ENCODE data around the gene PSMA1.
A peak's percentile ranks its signal among the peaks of the same experiment; 100 is the strongest.

Gene PSMA1

DNA sequence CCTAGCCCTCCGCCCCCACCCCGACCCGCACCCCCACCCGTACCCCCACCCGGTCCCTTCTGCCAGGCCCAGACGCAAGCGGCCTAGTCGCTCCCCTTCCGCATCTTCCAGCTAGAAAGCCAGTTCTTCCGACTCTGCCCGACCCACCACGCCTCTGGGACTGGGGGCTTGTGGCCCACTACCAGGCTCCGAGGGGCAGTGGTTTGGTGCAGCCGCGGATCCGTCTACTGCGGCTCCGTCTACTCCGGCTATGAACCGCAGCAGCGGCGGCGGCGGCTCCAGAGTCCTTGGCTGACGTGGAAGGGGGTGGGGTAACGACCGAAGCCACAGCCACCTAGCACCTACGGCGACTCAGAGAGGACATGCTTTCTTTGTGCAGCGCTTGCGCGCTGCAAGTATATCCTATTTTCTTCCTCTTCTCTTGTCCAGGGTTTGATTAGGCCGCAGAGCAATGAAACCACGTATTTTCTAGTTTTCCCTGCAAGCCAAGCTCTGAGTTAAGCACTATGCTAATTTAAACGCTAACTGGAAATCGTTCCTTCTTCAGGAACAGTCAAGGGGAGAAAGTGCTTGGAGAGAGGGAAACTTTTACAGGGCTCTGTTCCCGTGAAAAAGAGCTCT, 20.5 kb downstream of the PSMA1 start, which contains the start of gene COPB1:
Gene COPB1 (minus strand): TSS at position 252 of the 621 bp plus-strand sequence. CDS start 883 bp downstream, outside the sequence.
- in situ Hi-C loops (cut with HindIII; ENCODE audit: low sequenced_read_pairs), result no loop called here
- TF ChIP-seq, protein P1, sequence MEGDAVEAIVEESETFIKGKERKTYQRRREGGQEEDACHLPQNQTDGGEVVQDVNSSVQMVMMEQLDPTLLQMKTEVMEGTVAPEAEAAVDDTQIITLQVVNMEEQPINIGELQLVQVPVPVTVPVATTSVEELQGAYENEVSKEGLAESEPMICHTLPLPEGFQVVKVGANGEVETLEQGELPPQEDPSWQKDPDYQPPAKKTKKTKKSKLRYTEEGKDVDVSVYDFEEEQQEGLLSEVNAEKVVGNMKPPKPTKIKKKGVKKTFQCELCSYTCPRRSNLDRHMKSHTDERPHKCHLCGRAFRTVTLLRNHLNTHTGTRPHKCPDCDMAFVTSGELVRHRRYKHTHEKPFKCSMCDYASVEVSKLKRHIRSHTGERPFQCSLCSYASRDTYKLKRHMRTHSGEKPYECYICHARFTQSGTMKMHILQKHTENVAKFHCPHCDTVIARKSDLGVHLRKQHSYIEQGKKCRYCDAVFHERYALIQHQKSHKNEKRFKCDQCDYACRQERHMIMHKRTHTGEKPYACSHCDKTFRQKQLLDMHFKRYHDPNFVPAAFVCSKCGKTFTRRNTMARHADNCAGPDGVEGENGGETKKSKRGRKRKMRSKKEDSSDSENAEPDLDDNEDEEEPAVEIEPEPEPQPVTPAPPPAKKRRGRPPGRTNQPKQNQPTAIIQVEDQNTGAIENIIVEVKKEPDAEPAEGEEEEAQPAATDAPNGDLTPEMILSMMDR (IDR thresholded peaks at IDR 0.05; ENCODE audit: low read depth, low read length), result no peak
- H3K4me3 ChIP-seq (ENCODE audit: low read depth, low read length), result peak within 1 kb of the TSS; percentile 91

DNA sequence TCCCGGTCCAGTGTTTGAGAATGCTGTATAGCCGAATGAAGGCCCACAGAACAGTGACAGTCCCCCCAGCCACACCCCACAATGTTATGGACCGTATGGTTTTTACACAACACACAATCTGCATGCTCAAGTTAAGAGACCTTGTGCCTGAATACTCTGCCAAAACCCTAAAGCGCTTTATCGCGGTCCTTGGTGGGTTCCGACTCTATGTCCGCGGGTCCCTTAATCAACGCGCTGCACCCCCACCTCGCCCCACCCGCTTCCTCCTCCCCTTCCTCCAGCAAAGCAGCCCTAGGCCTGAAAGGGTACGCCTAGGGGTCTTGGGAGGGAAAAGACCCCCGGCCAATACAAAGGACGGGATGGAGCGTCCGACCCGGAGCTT, 21.0 kb downstream of the PSMA1 start:
- in situ Hi-C loops (cut with HindIII; ENCODE audit: low sequenced_read_pairs), result no loop called here
- TF ChIP-seq, protein P1 (IDR thresholded peaks at IDR 0.05; ENCODE audit: low read depth, low read length), result no peak
- H3K4me3 ChIP-seq (ENCODE audit: low read depth, low read length), result peak overlapping the region; percentile 91
- peak; percentile 6 for DNase-seq (ENCODE audit: low read depth, low spot score)

More for the DNA sequence above, 20.5 kb downstream of the PSMA1 start, which contains the start of gene COPB1:
- peak; percentile 97 for DNase-seq (ENCODE audit: low read depth, low spot score)

DNA sequence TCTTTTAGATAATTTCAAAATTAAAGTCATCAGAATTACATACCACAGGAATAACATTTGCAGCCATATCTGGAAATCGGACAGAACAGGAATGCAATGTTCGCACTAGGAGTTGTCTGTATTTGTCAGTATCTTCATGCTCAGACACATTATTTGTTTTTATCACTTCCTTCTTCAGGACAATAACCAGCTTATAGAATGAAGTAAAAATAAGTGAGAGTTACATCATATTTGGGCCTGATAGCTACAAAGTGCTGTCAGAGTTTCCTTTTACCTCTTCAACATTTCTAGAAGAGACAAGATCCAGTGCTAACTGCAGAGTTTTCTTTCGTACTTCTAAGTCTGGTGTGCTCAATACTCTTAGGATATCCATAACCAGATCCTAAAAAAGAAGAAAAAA, 39.5 kb downstream of the PSMA1 start:
- DNase-seq (ENCODE audit: low read depth, low spot score), result no peak
- in situ Hi-C loops (cut with HindIII; ENCODE audit: low sequenced_read_pairs), result no loop called here
- no peak overlapping the region for H3K4me3 ChIP-seq (ENCODE audit: low read depth, low read length)
- TF ChIP-seq, protein P1 (IDR thresholded peaks at IDR 0.05; ENCODE audit: low read depth, low read length), result no peak

DNA sequence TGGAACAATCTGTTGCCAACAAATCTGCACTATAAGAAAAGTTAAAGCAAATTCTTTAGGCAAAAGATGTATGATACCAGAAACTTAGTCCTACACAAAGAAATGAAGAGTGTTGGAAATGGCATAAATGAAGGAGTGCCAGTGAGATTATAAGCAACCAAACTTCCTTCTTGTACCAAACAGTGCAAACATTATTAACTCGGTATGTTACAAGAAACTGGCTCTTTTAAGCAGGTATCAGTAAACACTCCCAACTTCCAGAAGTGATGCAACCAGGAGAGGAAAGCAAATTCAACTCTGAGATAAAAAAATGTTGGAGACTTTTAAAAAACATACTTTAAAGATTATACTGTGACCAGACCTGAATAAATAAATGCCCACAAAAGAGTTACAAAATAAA, 49.1 kb downstream of the PSMA1 start:
- H3K4me3 ChIP-seq (ENCODE audit: low read depth, low read length), result no peak overlapping the region
- in situ Hi-C loops (cut with HindIII; ENCODE audit: low sequenced_read_pairs), result loop anchor here (25.0 kb wide), 1 partner anchor 184 kb away; no protein-coding TSS in a partner anchor
- DNase-seq (ENCODE audit: low read depth, low spot score), result no peak
- TF ChIP-seq, protein P1 (IDR thresholded peaks at IDR 0.05; ENCODE audit: low read depth, low read length), result no peak

DNA sequence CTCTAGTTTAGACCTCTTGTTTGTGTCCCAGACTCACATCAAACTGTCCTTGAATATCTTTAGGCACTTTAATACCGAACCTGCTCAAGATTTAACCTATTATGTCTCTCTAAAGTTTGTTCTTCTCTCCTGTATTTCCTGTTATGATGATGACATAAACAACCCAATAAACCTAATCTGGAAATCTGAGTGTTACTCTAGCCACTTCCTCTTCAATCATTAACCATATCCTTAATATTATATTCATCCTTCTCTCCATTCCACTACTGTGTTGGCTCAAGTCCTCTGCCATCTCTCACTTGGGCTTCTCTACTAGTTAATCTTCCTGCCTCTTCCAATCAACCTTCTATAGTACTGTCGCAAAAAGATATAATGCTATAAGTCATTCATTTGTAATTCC, 56.6 kb downstream of the PSMA1 start:
- in situ Hi-C loops (cut with HindIII; ENCODE audit: low sequenced_read_pairs), result loop anchor here (25.0 kb wide), 1 partner anchor 176 kb away; no protein-coding TSS in a partner anchor
- no peak for DNase-seq (ENCODE audit: low read depth, low spot score)
- TF ChIP-seq, protein P1 (IDR thresholded peaks at IDR 0.05; ENCODE audit: low read depth, low read length), result no peak
- H3K4me3 ChIP-seq (ENCODE audit: low read depth, low read length), result no peak overlapping the region

DNA sequence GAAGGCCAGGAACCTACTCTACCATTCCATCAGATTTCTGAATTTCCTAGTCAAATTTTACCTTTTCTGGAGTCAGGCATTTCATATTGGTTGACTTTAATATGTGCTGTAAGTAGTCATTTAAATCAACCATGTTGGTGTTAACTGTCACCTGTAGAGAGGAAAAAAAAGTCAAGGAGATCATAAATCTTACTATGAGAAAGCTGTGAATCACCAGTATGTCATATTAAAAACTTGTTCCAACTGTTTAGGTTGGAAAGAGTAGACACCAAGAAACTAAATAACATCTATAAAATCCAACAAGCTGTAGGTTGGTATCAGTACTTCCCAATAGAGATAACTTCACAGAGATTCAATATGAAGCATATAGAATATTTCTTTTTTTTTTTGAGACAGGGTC, 60.0 kb downstream of the PSMA1 start:
- no peak overlapping the region for H3K4me3 ChIP-seq (ENCODE audit: low read depth, low read length)
- in situ Hi-C loops (cut with HindIII; ENCODE audit: low sequenced_read_pairs), result loop anchor here (25.0 kb wide), 1 partner anchor 173 kb away; no protein-coding TSS in a partner anchor
- TF ChIP-seq, protein P1 (IDR thresholded peaks at IDR 0.05; ENCODE audit: low read depth, low read length), result no peak
- DNase-seq (ENCODE audit: low read depth, low spot score), result no peak
